Peyer's patch (tissue), 4 donors: Measurements from ENCODE around the gene ADCY3.

Source experiments
- CTCF ChIP-seq, 6 experiments: fragments of 450-650 bp in 4 of 6; fragments of 200-600 bp in 2 of 6; sonication (generic) in 1 of 6; IDR thresholded peaks; one replicate each; pipeline ENCODE4 v1.5.1; 2017 to 2019; ENCODE audit warnings: antibody characterized with exemption in 6 of 6, mild to moderate bottlenecking in 3 of 6, moderate library complexity in 1 of 6
- POLR2A ChIP-seq, 2 donors: fragments of 450-650 bp; IDR thresholded peaks; one replicate each; pipeline ENCODE4 v1.5.1; 2017; ENCODE audit warnings: antibody characterized with exemption in 2 of 2, mild to moderate bottlenecking in 2 of 2, moderate library complexity in 2 of 2

- TF ChIP-seq CTCF (IDR thresholded peaks at IDR 0.05) (no peak), POLR2A (IDR thresholded peaks at IDR 0.05) (no peak)
These were observed 97.9 kb downstream of the ADCY3 start for GRCh38 chr2:24822049-24822706.
